Ascending aorta (tissue), 2 donors: ENCODE results near the gene PLSCR2. TPM values are rescaled to one million over a fixed set of nuclear protein-coding genes. Genes with fewer than 3 reads are reported as not detected.

Source experiments
- DNase-seq, 2 donors: peaks; one replicate each; pipeline ENCODE4 v3.0.0-alpha.2; 2019; ENCODE audit warnings: low spot score in 2 of 2
- H3K27ac ChIP-seq, 2 donors: fragments of 200-600 bp; sonication (generic); one replicate each; pipeline ENCODE4 v1.5.1; 2016 to 2017; ENCODE audit warnings: mild to moderate bottlenecking in 1 of 2
- H3K27me3 ChIP-seq: fragments of 200-600 bp; sonication (generic); one replicate; pipeline ENCODE4 v1.5.1; 2017
- H3K36me3 ChIP-seq, 2 donors: fragments of 200-600 bp; sonication (generic); one replicate each; pipeline ENCODE4 v1.5.1; 2016
- H3K4me1 ChIP-seq, 2 donors: fragments of 200-600 bp; sonication (generic); one replicate each; pipeline ENCODE4 v1.5.1; 2016 to 2017; ENCODE audit warnings: mild to moderate bottlenecking in 1 of 2
- H3K4me3 ChIP-seq, 2 donors: fragments of 200-600 bp; sonication (generic); one replicate each; pipeline ENCODE4 v1.5.1; 2016 to 2017; ENCODE audit warnings: mild to moderate bottlenecking in 1 of 2
- H3K9me3 ChIP-seq, 2 donors: fragments of 200-600 bp; sonication (generic); one replicate each; pipeline ENCODE4 v1.5.1; 2016
- CTCF ChIP-seq, 3 experiments: fragments of 200-600 bp in 2 of 3; fragments of 450-650 bp in 1 of 3; sonication (generic) in 2 of 3; IDR thresholded peaks; one replicate each; pipeline ENCODE4 v1.5.1; 2016 to 2019; ENCODE audit warnings: antibody characterized with exemption in 3 of 3, mild to moderate bottlenecking in 1 of 3, moderate library complexity in 1 of 3
- intact Hi-C: fragments of 100-400 bp; cut with DNase I; formaldehyde crosslinking; loops from one replicate; pipeline ENCODE4 v1.15.1; 2023
- total RNA-seq: library from RNA; depleted of rRNA; stranded (reverse); fragments of >200 nt; gene quantifications from one replicate; pipeline ENCODE4 v1.1.0, GENCODE V29; 2016

The PLSCR2 gene
- total RNA-seq, 1 donor from 2014 or later: not detected

GRCh38 chr3:146407956-146408355 lies 61.4 kb downstream of the PLSCR2 start:
- H3K36me3 ChIP-seq: no peaks in the 10 kb centered on the region
- H3K27me3 ChIP-seq: no peaks in the 10 kb centered on the region
- TF ChIP-seq CTCF (IDR thresholded peaks at IDR 0.05): no peak
- H3K9me3 ChIP-seq: peaks cover 0 to 8% of the 10 kb centered on the region in 2 donors
- H3K4me3 ChIP-seq: no peak overlapping the region
- H3K27ac ChIP-seq: no peak overlapping the region
- no peaks in the 10 kb centered on the region for H3K4me1 ChIP-seq
- no peak for DNase-seq
- intact Hi-C loops: no loop called here

GRCh38 chr3:146404436-146404835 lies 64.9 kb downstream of the PLSCR2 start:
- intact Hi-C loops: no loop called here
- no peak for TF ChIP-seq CTCF (IDR thresholded peaks at IDR 0.05)
- DNase-seq: no peak
- no peaks in the 10 kb centered on the region for H3K9me3 ChIP-seq
- H3K36me3 ChIP-seq: no peaks in the 10 kb centered on the region
- no peaks in the 10 kb centered on the region for H3K4me1 ChIP-seq
- no peaks in the 10 kb centered on the region for H3K27me3 ChIP-seq
- no peak overlapping the region for H3K4me3 ChIP-seq
- H3K27ac ChIP-seq: no peak overlapping the region

- Histone ChIP-seq H3K4me3 (no peak overlapping the region), H3K4me1 (no peaks in the 10 kb centered on the region), H3K36me3 (no peaks in the 10 kb centered on the region), H3K9me3 (no peaks in the 10 kb centered on the region), H3K27me3 (no peaks in the 10 kb centered on the region), H3K27ac (no peak overlapping the region)
- no peak for TF ChIP-seq CTCF (IDR thresholded peaks at IDR 0.05)
- intact Hi-C loops: no loop called here
- DNase-seq: no peak
Measured at GRCh38 chr3:146403792-146404191, 65.6 kb downstream of the PLSCR2 start.

- Histone ChIP-seq H3K9me3 (no peaks in the 10 kb centered on the region), H3K36me3 (no peaks in the 10 kb centered on the region), H3K27me3 (no peaks in the 10 kb centered on the region), H3K4me3 (no peak overlapping the region), H3K27ac (no peak overlapping the region), H3K4me1 (no peaks in the 10 kb centered on the region)
- no peak for TF ChIP-seq CTCF (IDR thresholded peaks at IDR 0.05)
- no peak for DNase-seq
- intact Hi-C loops: no loop called here
Measured at GRCh38 chr3:146396792-146397191, 72.6 kb downstream of the PLSCR2 start.

GRCh38 chr3:146395164-146395563 lies 74.2 kb downstream of the PLSCR2 start:
- H3K9me3 ChIP-seq: no peaks in the 10 kb centered on the region
- H3K4me1 ChIP-seq: peaks cover 3 to 6% of the 10 kb centered on the region in 2 donors
- H3K27ac ChIP-seq: no peak overlapping the region
- no peak for DNase-seq
- H3K4me3 ChIP-seq: no peak overlapping the region
- H3K27me3 ChIP-seq: no peaks in the 10 kb centered on the region
- intact Hi-C loops: no loop called here
- TF ChIP-seq CTCF (IDR thresholded peaks at IDR 0.05): no peak
- no peaks in the 10 kb centered on the region for H3K36me3 ChIP-seq

- Histone ChIP-seq H3K27me3 (no peaks in the 10 kb centered on the region), H3K4me3 (no peak overlapping the region), H3K4me1 (peaks cover 3 to 6% of the 10 kb centered on the region in 2 donors), H3K27ac (no peak overlapping the region), H3K36me3 (no peaks in the 10 kb centered on the region), H3K9me3 (no peaks in the 10 kb centered on the region)
- DNase-seq: no peak
- TF ChIP-seq CTCF (IDR thresholded peaks at IDR 0.05): no peak
- intact Hi-C loops: no loop called here
Measured at GRCh38 chr3:146390957-146391356, 78.4 kb downstream of the PLSCR2 start.
